Measurements from ENCODE around the gene CDK3. TPM values are rescaled to one million over a fixed set of nuclear protein-coding genes. Genes with fewer than 3 reads are reported as not detected.

CDK3 gene
- total and polyA plus RNA-seq, 3 donors from 2014 or later, result 15.0 to 17.1 (median 16.9) TPM

- H3K9me3 ChIP-seq, result no peaks in the 10 kb centered on the region
- H3K27me3 ChIP-seq, result no peaks in the 10 kb centered on the region
- H3K36me3 ChIP-seq (ENCODE audit: low read depth, missing control alignments), result no peaks in the 10 kb centered on the region
- H3K27ac ChIP-seq, result no peak overlapping the region
- TF ChIP-seq POLR2A (IDR thresholded peaks at IDR 0.05), result no peak
- TF ChIP-seq, protein P1, sequence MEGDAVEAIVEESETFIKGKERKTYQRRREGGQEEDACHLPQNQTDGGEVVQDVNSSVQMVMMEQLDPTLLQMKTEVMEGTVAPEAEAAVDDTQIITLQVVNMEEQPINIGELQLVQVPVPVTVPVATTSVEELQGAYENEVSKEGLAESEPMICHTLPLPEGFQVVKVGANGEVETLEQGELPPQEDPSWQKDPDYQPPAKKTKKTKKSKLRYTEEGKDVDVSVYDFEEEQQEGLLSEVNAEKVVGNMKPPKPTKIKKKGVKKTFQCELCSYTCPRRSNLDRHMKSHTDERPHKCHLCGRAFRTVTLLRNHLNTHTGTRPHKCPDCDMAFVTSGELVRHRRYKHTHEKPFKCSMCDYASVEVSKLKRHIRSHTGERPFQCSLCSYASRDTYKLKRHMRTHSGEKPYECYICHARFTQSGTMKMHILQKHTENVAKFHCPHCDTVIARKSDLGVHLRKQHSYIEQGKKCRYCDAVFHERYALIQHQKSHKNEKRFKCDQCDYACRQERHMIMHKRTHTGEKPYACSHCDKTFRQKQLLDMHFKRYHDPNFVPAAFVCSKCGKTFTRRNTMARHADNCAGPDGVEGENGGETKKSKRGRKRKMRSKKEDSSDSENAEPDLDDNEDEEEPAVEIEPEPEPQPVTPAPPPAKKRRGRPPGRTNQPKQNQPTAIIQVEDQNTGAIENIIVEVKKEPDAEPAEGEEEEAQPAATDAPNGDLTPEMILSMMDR (IDR thresholded peaks at IDR 0.05), result no peak
- WGBS, 2 donors, result 81 to 93% methylated on average over 6 of the region's 6 CpGs
- intact Hi-C loops (cut with DNase I; ENCODE audit: low total_unique reads), result no loop called here
- H3K4me1 ChIP-seq, result peaks cover 21% of the 10 kb centered on the region
- DNase-seq, result no peak
- no peak overlapping the region for H3K4me3 ChIP-seq
Measured at GRCh38 chr17:76033139-76033538, 32.5 kb downstream of the CDK3 start.

DNA sequence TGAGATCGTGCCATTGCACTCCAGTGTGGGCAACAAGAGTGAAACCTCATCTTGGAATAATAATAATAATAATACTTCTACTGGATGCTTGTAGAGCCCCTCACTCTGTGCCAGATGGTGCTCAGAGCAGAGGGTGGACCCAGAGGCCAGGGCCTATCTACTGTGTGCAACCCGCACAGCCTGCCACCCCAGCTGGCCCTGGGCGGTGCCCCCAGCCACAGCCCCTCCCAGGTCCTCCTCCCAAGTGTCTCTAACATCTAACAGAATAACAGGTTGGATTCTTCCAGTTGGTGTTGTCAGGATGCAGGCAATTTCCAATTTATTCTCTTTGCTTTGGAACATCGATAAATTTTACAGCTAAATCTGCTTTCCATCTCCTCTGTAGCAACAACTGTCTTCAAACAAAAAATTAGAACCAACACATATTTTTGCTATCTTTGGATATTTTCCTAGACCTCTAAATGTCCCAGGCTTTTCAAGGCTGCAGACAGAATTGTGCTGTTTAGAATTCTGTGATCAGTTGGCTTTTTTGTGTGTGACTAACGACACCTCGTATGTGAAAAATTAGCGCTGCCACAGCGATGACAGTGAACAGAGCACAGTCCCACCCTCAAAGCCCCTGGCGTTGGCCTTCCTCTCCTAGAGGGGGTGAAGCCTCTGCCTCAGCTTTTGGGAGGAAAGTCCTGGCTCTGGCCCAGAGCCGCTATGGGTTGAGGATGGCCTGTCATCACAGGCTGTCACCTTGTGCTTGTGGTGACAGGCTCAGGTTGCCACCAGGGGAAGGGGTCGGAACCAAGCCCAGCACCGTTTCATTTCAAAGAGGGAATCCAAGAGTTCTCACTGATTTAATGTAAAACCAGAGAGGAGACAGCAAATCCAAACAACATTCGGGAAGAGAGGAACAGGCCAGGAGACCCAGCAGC lies 34.0 kb downstream of the CDK3 start:
- 60 to 68% methylated on average over 13 of the region's 13 CpGs for WGBS, 2 donors
- Histone ChIP-seq H3K27ac (peak overlapping the region in 1 of 2 donors; percentile 33), H3K36me3 (ENCODE audit: low read depth, missing control alignments) (no peaks in the 10 kb centered on the region), H3K4me3 (no peak overlapping the region), H3K9me3 (no peaks in the 10 kb centered on the region), H3K4me1 (peaks cover 15% of the 10 kb centered on the region), H3K27me3 (no peaks in the 10 kb centered on the region)
- TF ChIP-seq POLR2A (IDR thresholded peaks at IDR 0.05), result no peak
- TF ChIP-seq, protein P1 (IDR thresholded peaks at IDR 0.05), result no peak
- intact Hi-C loops (cut with DNase I; ENCODE audit: low total_unique reads), result no loop called here
- no peak for DNase-seq

DNA sequence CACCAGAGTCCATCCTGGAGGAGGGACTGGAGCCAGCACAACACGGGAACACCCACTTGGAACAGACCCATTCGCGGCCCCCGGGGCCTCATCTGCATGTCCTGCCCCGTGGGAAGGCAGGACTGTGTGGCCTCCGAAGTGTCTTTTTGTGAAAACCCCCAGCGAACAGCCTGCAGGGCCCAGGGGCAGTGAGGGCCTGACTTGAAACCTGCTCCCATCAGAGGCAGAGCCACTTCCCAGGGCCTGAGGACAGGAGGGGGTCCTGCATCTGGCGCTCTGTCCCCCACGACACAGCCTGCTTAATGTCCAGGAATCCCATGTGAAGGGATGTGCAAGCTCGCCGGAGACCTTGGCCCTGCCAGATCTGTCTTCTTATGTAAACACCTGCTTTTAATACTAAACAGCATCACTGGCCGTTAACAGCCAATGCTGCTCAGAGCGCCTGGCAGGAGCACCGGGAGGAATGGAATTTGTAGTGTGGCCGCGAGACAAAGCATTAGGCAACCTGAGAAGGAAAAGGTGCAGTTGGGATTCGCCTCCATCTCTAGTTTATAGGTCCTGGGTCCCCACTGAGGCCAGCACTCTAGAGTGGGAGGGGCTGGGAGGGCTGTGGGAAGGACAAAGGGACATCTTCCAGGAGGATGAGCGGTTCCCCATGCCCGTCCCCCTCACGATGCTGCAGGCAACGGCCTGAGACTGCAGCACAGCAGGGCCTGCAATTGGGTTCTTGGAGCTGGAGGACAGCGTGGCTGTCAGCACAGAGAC lies 36.0 kb downstream of the CDK3 start:
- Histone ChIP-seq H3K36me3 (ENCODE audit: low read depth, missing control alignments) (no peaks in the 10 kb centered on the region), H3K9me3 (no peaks in the 10 kb centered on the region), H3K27ac (peak overlapping the region in 1 of 2 donors; percentile 6), H3K4me3 (no peak overlapping the region), H3K4me1 (peaks cover 14% of the 10 kb centered on the region), H3K27me3 (no peaks in the 10 kb centered on the region)
- intact Hi-C loops (cut with DNase I; ENCODE audit: low total_unique reads), result no loop called here
- TF ChIP-seq, protein P1 (IDR thresholded peaks at IDR 0.05), result no peak
- TF ChIP-seq POLR2A (IDR thresholded peaks at IDR 0.05), result no peak
- WGBS, 2 donors, result 43 to 60% methylated on average over 16 to 22 of the region's 22 CpGs
- peak; percentile 26 for DNase-seq

- peaks cover 14% of the 10 kb centered on the region for H3K4me1 ChIP-seq
- no peaks in the 10 kb centered on the region for H3K9me3 ChIP-seq
- TF ChIP-seq, protein P1 (IDR thresholded peaks at IDR 0.05), result no peak
- TF ChIP-seq POLR2A (IDR thresholded peaks at IDR 0.05), result no peak
- intact Hi-C loops (cut with DNase I; ENCODE audit: low total_unique reads), result no loop called here
- no peak overlapping the region for H3K27ac ChIP-seq
- no peak overlapping the region for H3K4me3 ChIP-seq
- H3K27me3 ChIP-seq, result no peaks in the 10 kb centered on the region
- WGBS, 2 donors, result 85 to 91% methylated on average over 3 of the region's 3 CpGs
- DNase-seq, result no peak
- no peaks in the 10 kb centered on the region for H3K36me3 ChIP-seq (ENCODE audit: low read depth, missing control alignments)
Measured at GRCh38 chr17:76038050-76038449, 37.4 kb downstream of the CDK3 start.
